ENCODE data around the gene CCDC159. TPM values are rescaled to one million over a fixed set of nuclear protein-coding genes. Genes with fewer than 3 reads are reported as not detected.

The CCDC159 gene, protein sequence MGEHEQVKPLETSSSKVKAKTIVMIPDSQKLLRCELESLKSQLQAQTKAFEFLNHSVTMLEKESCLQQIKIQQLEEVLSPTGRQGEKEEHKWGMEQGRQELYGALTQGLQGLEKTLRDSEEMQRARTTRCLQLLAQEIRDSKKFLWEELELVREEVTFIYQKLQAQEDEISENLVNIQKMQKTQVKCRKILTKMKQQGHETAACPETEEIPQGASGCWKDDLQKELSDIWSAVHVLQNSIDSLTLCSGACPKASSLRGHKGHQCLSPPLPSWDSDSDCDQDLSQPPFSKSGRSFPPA
- total RNA-seq = 15.6 TPM

DNA sequence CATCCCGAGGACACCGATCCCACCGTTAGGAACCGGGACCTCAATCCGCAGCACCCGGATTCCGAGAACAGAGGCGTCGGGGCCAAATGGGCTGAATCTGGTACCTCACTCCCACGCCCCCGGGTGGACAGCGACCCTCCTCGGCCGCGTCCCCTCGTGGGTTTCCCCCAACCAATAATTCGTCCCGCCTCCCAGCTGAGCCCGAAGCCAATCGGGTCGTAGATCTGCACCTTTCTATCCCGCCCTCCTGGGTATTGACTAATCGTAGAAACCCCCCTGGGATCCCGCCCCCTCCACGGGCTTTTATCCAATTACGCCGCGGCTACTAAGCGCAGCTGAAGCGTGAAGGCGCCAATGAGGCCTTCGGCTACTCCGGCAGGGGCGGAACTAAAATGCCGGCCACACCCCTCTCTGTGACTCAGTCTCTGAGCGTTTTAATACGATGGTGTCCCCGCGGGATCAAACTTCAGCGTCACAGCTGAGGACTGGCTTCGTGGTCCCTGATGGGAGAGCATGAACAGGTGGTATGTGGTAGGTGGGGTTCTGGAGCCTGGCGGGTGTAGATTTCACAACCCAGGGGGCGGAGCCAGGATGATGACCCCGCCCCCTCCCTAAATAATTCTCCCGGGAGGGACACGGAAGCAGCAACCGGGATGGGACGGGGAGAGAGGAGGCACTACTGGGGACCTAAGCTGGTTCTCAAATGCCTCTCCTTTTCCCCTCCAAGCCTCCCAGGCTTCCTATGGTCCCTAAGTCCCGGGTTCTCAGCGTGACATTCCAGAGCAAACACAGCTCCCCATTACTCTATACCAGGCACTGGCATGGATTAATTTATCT lies at the start of gene CCDC159, which contains the start of gene TMEM205:
Gene CCDC159 (plus strand): TSS at position 416 of the 837 bp plus-strand sequence. CDS start 88 bp downstream, at position 504.
Gene TMEM205 (minus strand): TSS at position 165 of the 837 bp plus-strand sequence. CDS start 649 bp downstream, outside the sequence.

DNA sequence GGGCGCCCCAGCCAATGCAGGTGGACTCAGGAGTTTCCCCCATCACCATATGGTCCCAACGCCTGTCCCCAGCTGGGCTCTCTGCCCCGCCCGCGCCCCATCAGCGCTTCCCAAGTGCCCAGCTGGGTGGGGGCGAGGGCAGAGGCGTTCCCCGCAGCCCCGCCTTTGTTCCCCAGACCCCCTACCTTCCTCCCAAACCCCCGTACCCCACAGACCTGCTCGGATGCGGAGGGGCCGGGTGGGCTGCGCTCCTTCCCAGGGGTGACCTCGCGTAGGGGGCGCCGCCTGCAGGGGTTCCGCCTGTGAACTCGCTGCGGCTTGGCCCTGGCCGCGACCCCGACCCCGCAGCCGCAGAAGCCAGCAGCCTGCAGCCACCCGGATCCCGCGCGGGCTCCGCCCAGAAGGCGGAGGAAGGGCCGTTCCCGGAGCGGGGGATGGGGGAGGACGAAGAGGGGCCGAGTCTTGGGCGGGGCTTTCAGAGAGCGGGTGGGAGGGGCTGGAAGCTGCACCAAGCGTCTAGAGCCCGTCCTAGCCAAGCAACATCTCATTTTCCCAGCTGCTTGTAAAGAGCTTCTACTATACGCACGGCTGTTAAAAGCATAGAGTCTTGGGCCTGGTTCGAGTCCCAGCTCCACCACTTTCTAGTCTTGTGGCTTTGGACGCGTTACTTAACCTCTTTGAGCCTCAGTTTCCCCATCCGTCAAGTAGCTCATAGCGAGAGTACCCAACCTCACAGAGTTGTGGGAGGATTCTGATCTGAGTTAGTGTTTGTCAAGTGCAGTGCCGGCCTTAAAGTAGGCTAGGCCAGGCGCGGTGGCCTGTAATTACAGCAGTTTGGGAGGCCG lies 6.8 kb upstream of the CCDC159 start, which contains the start of gene RAB3D:
Gene RAB3D (minus strand): TSS at position 404 of the 845 bp plus-strand sequence. CDS start 2,258 bp downstream, outside the sequence.

DNA sequence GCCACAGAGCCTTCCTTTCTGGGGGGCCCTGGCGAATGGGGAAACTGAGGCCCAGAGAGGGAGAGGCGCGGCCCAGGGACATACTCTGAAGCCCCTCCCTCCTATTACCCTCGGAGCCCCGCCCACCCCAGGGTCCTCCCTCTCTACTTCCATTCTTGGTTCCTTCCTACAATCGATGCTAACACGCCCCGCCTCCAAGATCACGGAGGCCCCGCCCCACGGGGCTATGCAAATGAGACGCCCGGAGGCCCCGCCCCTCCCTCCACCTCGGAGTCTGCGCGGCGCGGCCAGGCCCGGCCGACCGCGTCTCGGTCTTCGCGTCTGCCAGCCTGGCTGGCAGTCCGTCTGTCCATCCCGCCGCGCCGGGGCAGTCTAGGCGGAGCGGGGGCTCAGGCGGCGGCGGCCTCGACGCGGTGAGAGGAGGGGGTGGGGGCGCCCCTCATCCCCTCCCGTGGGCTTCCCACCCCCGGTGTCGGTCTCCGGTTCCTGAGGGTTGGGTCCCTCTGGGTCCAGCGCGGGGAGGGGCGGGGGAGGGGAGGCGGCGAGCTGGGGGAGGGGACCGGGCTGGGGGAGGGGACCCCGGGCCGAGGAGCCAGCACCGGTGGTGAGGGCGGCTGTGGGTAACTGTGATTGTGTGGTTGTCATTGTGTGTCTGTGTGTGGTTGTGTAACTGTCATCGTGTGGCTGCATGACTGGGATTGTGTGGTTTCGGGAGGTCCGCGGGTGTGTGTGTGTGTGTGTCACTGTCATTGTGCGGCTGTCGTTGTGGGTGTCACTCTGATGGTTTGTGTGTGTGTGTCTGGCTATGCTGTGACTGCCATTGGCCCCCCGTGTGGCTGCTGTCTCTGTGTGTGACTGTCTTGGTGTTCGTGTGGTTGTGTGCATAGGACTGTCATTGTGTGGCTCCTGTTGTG lies 9.1 kb downstream of the CCDC159 start, which contains the start of gene PLPPR2:
Gene PLPPR2 (plus strand): TSS at position 273 of the 914 bp plus-strand sequence. CDS start 2,242 bp downstream, outside the sequence.

DNA sequence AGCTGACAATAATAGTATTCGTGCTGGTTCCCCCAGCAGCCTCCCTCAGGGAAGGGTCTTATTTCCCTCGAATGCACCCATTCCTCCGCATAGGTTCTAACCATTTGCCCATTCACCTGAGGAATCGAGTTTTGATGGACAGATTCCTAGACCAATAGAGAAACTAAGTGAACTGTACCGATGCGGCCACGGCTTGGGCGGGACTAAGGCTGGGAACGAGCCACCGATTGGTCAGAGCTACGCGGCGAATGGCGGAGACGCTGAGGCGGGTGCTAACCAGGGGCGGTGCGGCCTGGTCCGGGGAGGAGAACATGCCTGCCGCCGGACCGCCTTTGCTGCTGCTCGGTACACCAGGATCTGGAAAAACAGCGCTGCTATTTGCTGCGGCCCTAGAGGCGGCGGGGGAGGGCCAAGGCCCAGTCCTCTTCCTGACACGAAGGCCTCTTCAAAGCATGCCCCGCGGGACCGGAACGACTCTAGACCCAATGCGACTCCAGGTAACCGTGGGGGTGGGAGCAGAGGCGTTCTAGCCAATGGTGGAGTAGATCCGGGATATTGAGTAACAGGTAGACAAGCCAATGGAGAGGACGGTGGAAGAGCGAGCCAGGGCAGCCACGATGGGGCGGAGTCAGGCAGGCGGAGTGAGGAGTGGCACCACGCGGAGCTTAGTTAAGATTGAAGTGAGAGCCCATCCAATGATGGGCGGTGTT lies 28.3 kb downstream of the CCDC159 start, which contains the start of gene SWSAP1:
Gene SWSAP1 (plus strand): TSS at position 234 of the 710 bp plus-strand sequence. CDS start 15 bp downstream, at position 249.

Other genes with a start within 250 kb of the CCDC159 start
- gene SPC24, start 190.7 kb upstream of the CCDC159 start, total RNA-seq = 28.0 TPM
- gene KANK2, start 149.0 kb upstream of the CCDC159 start, total RNA-seq = 170 TPM
- 2.6 TPM for gene ANGPTL8, start 106.9 kb upstream of the CCDC159 start, total RNA-seq
- 69.7 TPM for gene DOCK6, start 84.0 kb upstream of the CCDC159 start, total RNA-seq
- not detected for gene TSPAN16, start 50.4 kb upstream of the CCDC159 start, total RNA-seq
- 24.9 TPM for gene RAB3D, start 6.9 kb upstream of the CCDC159 start, total RNA-seq
- gene TMEM205, start 251 bp upstream of the CCDC159 start, total RNA-seq = 113 TPM
- 17.1 TPM for gene PLPPR2, start 8.9 kb downstream of the CCDC159 start, total RNA-seq
- gene SWSAP1, start 28.1 kb downstream of the CCDC159 start, total RNA-seq = 2.1 TPM
- 14.8 TPM for gene EPOR, start 37.8 kb downstream of the CCDC159 start, total RNA-seq
- gene RGL3, start 72.8 kb downstream of the CCDC159 start, total RNA-seq = 46.8 TPM
- gene ODAD3, start 88.6 kb downstream of the CCDC159 start, total RNA-seq = 0.64 TPM
- 165 TPM for gene PRKCSH, start 89.1 kb downstream of the CCDC159 start, total RNA-seq
- 0.18 TPM for gene ELAVL3, start 134.5 kb downstream of the CCDC159 start, total RNA-seq
- gene ZNF653, start 159.3 kb downstream of the CCDC159 start, total RNA-seq = 10.5 TPM
- 49.9 TPM for gene ECSIT, start 182.6 kb downstream of the CCDC159 start, total RNA-seq
- 8.5 TPM for gene CNN1, start 192.3 kb downstream of the CCDC159 start, total RNA-seq
- 24.9 TPM for gene ELOF1, start 212.7 kb downstream of the CCDC159 start, total RNA-seq
- gene ACP5, start 231.1 kb downstream of the CCDC159 start, total RNA-seq = 10.0 TPM